OCI-LY1 (cell line): ENCODE data around the gene F2RL1.

Experiments
- EZH2 ChIP-seq: fragments of 200-600 bp; sonication (generic), shearing (Covaris generic); IDR thresholded peaks from 2 replicates; pipeline ENCODE4 v1.8.0; 2017; ENCODE audit warnings: borderline replicate concordance, mixed run types, mild to moderate bottlenecking, antibody characterized with exemption, low read length, moderate library complexity, mixed read lengths
- TF ChIP-seq, protein P1 (sequence below): fragments of 200-600 bp; sonication (generic), shearing (Covaris generic); IDR thresholded peaks from 2 replicates; pipeline ENCODE4 v1.5.1; 2017; ENCODE audit warnings: mild to moderate bottlenecking, antibody characterized with exemption, low read length, moderate library complexity, mixed read lengths

DNA sequence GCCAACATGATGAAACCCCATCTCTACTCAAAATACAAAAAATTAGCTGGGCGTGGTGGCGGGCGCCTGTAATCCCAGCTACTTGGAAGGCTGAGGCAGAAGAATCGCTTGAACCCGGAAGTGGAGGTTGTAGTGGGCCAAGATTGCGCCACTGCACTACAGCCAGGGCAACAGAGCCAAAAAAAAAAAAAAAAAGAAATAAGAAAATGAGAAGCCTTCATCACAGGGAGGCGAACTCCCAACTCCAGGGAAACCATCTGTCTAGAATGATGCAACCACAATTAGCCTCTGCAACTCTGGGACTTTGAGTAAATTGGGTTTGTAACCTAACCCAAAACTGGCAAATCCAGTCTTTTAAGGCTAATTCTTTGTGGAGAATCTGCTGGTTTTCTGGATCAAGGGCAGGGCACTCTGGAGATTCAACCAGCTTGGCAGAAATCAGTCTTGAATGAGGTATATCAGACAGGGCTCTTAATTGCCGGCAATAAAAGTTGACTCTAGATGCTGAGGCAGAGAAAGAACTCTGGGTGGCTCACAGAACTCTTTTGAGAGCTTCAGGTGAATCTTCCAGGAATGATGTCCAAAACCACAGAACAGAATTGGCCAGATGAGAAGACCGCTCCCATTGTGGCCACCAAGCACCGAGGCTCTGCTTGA is 40.9 kb downstream of the F2RL1 start:
- TF ChIP-seq, protein P1, sequence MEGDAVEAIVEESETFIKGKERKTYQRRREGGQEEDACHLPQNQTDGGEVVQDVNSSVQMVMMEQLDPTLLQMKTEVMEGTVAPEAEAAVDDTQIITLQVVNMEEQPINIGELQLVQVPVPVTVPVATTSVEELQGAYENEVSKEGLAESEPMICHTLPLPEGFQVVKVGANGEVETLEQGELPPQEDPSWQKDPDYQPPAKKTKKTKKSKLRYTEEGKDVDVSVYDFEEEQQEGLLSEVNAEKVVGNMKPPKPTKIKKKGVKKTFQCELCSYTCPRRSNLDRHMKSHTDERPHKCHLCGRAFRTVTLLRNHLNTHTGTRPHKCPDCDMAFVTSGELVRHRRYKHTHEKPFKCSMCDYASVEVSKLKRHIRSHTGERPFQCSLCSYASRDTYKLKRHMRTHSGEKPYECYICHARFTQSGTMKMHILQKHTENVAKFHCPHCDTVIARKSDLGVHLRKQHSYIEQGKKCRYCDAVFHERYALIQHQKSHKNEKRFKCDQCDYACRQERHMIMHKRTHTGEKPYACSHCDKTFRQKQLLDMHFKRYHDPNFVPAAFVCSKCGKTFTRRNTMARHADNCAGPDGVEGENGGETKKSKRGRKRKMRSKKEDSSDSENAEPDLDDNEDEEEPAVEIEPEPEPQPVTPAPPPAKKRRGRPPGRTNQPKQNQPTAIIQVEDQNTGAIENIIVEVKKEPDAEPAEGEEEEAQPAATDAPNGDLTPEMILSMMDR = no peak
- no peak for TF ChIP-seq EZH2
